Mesothelial cell of epicardium (in vitro differentiated cells): Measurements from ENCODE around the gene CLSTN2. TPM values are rescaled to one million over a fixed set of nuclear protein-coding genes. Genes with fewer than 3 reads are reported as not detected.

Experiments used
- DNase-seq, 2 experiments: peaks; one replicate each; pipeline ENCODE4 v3.0.0; 2021; ENCODE audit warnings: low spot score in 2 of 2; ENCODE audit not compliant: unreplicated experiment in 2 of 2
- H3K27ac Mint-ChIP-seq: 2 replicates; pipeline ENCODE4 v1.8.0; 2021; ENCODE audit warnings: mixed read lengths
- H3K27me3 Mint-ChIP-seq: 2 replicates; pipeline ENCODE4 v1.8.0; 2021; ENCODE audit warnings: low read depth, mixed read lengths
- H3K36me3 Mint-ChIP-seq: 2 replicates; pipeline ENCODE4 v1.8.0; 2021; ENCODE audit warnings: mixed read lengths
- H3K4me1 Mint-ChIP-seq: 2 replicates; pipeline ENCODE4 v1.8.0; 2021; ENCODE audit warnings: mixed read lengths
- H3K4me3 Mint-ChIP-seq: 2 replicates; pipeline ENCODE4 v1.8.0; 2021; ENCODE audit warnings: mild to moderate bottlenecking, moderate library complexity, mixed read lengths
- H3K9me3 Mint-ChIP-seq: 2 replicates; pipeline ENCODE4 v1.8.0; 2021; ENCODE audit warnings: mixed read lengths
- CTCF ChIP-seq: fragments of 200-600 bp; sonication (generic); IDR thresholded peaks from one replicate; pipeline ENCODE4 v1.5.0; 2021; ENCODE audit warnings: antibody characterized with exemption; ENCODE audit not compliant: unreplicated experiment
- total RNA-seq: library from RNA; stranded (reverse); gene quantifications from 3 replicates; pipeline ENCODE4 v1.2.1, GENCODE V29; 2021

CLSTN2 gene
- total RNA-seq, 1 donor from 2014 or later = 18.2 TPM

- H3K4me1 Mint-ChIP-seq = peaks cover 13% of the 10 kb centered on the region
- TF ChIP-seq CTCF = no peak
- no peak overlapping the region for H3K4me3 Mint-ChIP-seq
- DNase-seq = no peak
- H3K27me3 Mint-ChIP-seq = peaks cover 4% of the 10 kb centered on the region
- no peak overlapping the region for H3K27ac Mint-ChIP-seq
- H3K36me3 Mint-ChIP-seq = no peaks in the 10 kb centered on the region
- no peaks in the 10 kb centered on the region for H3K9me3 Mint-ChIP-seq
Measured at GRCh38 chr3:140113996-140114788, 179.2 kb downstream of the CLSTN2 start.

- peaks cover 4% of the 10 kb centered on the region for H3K27me3 Mint-ChIP-seq
- H3K4me3 Mint-ChIP-seq = no peak overlapping the region
- no peak for DNase-seq
- H3K36me3 Mint-ChIP-seq = no peaks in the 10 kb centered on the region
- H3K27ac Mint-ChIP-seq = no peak overlapping the region
- no peaks in the 10 kb centered on the region for H3K9me3 Mint-ChIP-seq
- H3K4me1 Mint-ChIP-seq = peaks cover 13% of the 10 kb centered on the region
- no peak for TF ChIP-seq CTCF
Measured at GRCh38 chr3:140114789-140115080, 179.8 kb downstream of the CLSTN2 start.

GRCh38 chr3:140117096-140117526, 182.1 kb downstream of the CLSTN2 start:
- no peaks in the 10 kb centered on the region for H3K36me3 Mint-ChIP-seq
- H3K27ac Mint-ChIP-seq = peak overlapping the region; percentile 65
- H3K9me3 Mint-ChIP-seq = no peaks in the 10 kb centered on the region
- H3K4me1 Mint-ChIP-seq = peaks cover 13% of the 10 kb centered on the region
- DNase-seq = peak in 1 of 2 experiments; percentile 39
- H3K4me3 Mint-ChIP-seq = no peak overlapping the region
- no peak for TF ChIP-seq CTCF
- no peaks in the 10 kb centered on the region for H3K27me3 Mint-ChIP-seq

DNA sequence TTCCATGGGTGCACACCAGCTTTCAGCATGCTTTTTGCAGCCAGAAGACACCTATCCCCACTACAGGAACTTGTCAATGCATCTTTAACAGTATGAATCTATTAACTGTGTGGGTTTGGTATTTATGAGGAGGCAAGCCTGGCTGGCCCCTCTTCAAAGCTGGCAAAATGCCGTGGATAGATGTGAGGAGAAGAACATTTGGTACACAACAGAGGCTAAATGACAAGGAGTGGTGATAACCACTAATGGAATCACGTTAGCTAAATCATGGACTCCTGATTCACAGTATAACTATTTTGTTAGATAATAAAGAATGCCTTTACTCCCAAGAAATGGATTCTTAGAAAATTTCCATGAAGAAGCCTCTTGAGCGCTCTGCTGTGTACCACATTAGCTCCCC, 187.2 kb downstream of the CLSTN2 start:
- Mint-ChIP-seq H3K27me3 (no peaks in the 10 kb centered on the region), H3K4me1 (peaks cover 3% of the 10 kb centered on the region), H3K4me3 (no peak overlapping the region), H3K27ac (no peak overlapping the region), H3K9me3 (no peaks in the 10 kb centered on the region), H3K36me3 (no peaks in the 10 kb centered on the region)
- DNase-seq = no peak
- TF ChIP-seq CTCF = no peak

- H3K4me1 Mint-ChIP-seq = peaks cover 20% of the 10 kb centered on the region
- H3K27ac Mint-ChIP-seq = no peak overlapping the region
- no peak overlapping the region for H3K4me3 Mint-ChIP-seq
- DNase-seq = no peak
- no peaks in the 10 kb centered on the region for H3K36me3 Mint-ChIP-seq
- H3K27me3 Mint-ChIP-seq = peaks cover 6% of the 10 kb centered on the region
- no peak for TF ChIP-seq CTCF
- no peaks in the 10 kb centered on the region for H3K9me3 Mint-ChIP-seq
Measured at GRCh38 chr3:140128217-140128616, 193.2 kb downstream of the CLSTN2 start.
